GM19438 (cell line): ENCODE results near the gene MIEF2.

Source experiments
- ATAC-seq: cut with Tn5 transposase; IDR thresholded peaks from one replicate; pipeline ENCODE4 v1.9.1; 2021; ENCODE audit warnings: low read depth; ENCODE audit not compliant: unreplicated experiment

MIEF2 gene

DNA sequence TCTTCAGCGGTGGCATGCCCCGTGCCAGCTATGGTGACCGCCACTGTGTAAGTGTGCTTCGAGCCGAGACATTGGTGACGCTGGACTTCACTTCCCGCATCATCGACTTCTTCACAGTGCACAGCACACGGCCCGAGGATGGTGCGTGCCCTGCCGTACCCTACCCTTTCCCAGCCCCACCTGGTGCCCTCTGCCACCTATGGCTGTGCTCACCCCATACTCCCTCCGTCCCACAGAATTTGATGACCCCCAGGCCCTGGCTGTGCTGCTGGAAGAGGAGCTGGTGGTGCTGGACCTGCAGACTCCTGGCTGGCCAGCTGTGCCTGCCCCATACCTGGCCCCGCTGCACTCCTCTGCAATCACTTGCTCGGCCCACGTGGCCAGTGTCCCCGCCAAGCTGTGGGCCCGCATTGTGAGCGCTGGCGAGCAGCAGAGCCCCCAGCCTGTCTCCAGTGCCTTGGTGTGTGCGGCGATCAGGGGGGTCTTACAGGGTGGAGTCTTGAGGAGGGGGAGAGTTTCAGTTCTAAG is 25.5 kb upstream of the MIEF2 start:
- ATAC-seq = no peak

DNA sequence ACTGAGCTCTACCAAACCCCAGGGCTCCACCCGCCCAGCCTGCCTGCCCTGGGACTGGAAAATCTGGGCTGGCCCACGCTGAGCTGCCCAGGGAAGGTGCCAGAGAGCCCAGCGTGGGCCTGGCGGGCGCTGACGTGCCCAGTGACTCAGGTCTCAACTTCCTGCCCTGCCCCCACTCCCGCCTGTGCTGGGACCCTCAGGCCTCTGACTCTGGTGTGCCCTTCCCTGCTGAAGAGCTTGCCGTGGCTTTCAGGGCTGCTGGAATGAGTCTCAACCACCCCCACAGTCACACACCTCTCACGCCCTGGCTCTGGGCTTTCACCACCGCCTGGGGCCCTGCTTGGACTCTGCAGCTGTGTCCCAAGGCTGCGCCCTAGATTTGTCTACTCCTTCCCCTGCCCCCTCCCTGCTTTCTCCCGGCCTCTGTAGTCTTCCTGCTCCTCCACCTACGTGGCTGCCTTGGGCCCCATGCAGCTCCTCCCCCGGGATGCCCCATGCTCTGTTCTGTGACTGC is 24.7 kb upstream of the MIEF2 start:
- no peak for ATAC-seq

DNA sequence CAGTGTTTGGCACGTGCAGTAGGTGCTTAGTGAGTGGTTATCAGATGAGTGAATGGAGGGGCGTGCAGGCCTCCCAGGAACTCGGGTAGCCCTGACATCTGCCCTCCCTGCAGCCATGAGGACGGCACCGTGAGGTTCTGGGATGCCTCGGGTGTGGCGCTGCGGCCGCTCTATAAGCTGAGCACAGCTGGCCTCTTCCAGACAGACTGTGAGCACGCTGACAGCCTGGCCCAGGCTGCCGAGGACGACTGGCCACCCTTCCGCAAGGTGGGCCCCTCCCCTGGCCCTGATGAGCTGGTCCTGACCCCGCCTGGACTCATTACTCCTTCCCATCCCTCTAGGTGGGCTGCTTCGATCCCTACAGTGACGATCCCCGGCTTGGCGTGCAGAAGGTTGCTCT is 24.0 kb upstream of the MIEF2 start:
- no peak for ATAC-seq

DNA sequence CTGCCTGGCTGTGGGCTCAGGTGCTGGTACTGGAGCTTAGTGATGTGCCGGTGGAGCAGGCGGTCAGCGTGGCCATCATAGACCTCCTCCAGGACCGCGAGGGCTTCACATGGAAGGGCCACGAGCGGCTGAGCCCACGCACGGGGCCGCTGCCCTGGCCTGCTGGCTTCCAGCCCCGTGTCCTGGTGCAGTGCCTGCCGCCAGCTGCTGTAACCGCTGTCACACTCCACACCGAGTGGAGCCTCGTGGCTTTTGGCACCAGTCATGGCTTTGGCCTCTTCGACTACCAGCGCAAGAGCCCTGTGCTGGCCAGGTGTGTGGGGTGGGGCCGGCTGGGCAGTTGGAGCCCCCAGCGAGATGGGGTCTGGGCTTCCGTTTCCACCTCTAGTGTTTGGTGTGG is 23.0 kb upstream of the MIEF2 start:
- ATAC-seq = no peak

DNA sequence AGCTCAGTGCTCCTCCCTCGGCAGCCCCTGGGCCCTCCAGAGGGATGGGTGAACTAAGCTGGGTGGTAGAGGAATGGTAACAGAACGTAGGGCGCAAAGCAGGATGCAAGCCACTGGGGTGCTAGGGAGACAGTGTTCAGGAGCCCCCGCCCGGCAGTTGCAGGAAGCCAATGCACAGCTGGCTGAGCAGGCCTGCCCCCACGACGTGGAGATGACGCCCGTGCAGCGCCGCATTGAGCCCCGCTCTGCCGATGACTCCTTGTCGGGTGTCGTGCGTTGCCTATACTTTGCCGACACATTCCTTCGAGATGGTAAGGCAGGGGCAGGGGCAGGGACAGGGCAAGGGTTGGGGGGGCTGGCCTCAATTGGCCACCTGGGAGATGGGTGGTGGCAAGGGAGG is 22.2 kb upstream of the MIEF2 start:
- no peak for ATAC-seq

DNA sequence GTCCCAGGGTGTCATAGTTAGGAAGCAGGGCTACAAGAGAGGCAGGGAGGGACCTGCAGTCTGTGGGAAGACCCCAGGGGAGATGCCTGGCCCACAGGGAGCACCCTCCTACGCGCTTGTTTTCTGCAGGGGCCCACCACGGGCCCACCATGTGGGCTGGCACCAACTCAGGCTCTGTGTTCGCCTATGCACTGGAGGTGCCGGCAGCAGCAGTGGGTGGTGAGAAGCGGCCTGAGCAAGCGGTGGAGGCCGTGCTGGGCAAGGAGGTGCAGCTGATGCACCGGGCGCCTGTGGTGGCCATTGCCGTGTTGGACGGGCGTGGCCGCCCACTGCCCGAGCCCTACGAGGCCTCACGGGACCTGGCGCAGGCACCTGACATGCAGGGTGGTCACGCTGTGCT is 20.0 kb upstream of the MIEF2 start:
- ATAC-seq = no peak

DNA sequence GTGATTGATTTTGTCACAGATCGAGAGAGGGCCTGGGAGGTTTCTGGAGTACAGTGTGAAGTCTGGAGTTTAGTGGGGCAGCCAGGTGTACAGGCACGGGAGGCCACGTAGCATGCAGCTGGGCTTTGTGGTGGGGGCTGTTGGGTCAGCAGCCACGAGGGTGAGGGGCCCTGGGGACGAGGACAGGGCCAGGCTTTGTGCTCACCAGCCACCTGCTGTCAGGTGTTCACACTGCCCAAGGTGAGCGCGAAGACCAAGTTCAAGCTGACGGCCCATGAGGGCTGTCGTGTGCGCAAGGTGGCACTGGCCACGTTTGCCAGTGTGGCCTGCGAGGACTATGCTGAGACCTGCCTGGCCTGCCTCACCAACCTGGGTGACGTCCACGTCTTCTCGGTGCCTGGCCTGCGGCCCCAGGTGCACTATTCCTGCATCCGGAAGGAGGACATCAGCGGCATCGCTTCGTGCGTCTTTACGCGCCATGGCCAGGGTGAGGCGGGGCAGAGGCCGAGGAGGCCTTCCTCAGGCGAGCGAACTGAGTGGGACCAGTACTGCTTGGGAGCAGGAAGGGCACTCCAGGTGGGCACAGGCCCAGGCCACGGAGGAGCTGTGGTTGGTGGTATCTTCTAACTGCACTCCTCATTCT is 19.1 kb upstream of the MIEF2 start:
- no peak for ATAC-seq

DNA sequence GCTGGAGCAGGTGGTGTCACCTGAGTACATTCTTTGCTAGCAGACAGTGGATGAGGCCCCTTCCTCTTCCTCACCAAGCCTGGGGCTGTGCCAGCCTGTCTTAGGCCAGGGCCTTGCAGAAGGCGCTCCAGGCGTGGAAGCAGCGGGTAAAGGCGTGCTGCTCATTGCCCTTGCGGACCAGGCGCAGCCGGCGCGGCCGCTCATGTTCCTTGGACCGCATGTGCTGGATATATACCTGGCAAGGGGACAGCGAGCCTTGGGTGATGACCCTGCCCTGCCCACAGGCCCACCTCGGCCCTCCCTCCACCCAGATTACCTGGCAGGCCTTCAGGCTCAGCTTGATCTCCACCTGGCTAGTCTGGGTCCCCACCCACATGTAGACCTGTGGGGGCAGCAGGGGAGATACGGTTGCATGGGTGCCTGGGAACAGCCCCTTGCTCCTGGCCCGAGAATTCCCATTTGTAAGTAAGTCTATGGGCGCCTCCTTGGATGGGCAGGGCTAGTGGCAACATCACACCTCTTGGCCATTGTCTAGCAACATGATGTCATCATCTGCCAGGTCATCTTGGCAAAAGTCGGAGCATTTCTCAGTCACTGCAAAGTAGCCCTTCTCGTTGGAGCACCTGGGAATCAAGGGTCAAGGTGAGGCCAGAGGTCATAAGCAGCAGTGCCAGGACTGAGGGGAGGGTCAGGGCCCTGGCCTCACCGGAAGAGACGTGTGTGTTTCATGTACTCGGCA is 15.3 kb upstream of the MIEF2 start:
- no peak for ATAC-seq

DNA sequence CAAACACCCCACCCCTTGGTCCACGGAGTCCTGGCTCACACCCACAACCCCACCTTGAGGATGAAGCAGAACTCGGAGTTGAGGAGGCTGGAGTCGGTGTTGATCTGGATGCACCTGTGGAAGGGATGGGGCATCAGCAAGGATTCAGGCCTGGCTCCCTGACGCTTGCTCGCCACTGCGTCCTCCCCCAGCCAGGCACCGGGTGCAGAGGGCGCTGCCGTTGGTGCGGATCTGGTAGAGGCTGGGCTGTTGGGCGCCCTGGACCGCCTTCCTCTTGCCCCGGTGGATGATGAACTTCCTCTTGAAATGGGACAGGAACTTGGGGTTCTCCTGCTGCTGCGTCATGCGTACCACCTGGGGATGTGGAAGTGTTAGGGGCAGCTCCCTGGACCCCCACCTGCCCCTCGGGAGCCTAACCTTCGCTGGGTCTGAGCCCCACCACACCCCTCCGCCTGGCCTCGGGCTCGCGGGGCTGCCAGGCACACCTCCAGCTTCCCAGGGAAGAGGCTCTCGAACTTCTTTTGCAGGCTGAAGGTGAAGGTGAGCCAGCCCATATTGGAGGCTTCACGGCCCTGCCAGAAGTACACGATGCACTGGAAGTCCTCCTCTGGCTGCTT is 14.2 kb upstream of the MIEF2 start:
- ATAC-seq = no peak

DNA sequence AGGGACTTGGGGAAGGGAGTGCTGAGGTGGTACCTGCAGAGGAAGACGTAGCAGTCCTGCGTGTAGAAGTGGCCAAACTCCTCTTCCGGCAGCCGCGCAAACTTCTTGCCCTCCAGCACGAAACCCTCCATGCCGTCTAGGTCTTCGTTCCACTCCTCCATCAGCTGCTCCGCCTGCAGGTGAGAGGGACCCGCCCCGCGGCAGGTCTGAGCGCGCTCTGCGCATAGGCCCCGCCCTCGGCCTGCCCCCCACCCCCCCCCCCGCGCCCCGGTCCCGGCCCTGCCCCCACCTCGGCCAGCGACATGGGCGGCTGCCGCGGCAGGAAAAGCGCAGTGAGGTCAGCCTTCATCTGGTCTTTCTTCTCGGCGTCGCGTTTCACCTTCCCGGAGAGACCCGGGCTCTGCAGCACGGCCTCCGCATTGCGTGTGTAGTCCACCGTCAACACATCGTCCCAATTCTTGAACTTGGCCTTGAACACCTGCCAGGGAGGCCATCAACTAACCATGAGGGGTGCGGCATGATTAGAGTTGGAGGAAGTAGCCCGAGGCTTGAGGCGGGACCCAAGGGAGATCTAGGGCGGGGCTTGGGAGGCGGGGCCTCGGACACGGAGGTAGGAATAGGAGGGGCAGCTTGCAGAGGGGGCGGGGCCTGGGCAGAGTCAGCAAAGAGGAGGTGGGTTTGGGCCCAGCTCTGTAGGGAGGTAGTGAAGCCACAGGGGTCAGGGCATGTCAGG is 13.4 kb upstream of the MIEF2 start:
- ATAC-seq = no peak

DNA sequence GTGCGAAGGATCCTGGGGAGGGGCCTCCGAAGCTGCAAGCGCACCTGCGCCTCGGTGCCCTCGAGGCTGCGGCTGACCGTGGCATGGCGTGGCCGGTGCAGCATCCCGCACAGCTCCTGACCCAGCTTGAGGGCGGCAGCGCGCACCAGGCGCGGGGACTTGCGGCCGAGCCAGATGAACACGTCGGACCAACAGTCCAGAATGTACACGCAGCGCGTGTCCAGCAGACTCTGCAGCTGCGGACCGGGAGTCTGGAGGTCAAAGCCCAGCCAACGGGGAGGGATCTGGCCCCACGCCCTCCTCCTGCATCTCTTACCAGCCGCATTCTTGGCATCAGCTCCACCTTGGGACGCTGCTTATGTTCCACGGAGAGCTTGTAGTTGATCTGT is 12.9 kb upstream of the MIEF2 start:
- no peak for ATAC-seq

DNA sequence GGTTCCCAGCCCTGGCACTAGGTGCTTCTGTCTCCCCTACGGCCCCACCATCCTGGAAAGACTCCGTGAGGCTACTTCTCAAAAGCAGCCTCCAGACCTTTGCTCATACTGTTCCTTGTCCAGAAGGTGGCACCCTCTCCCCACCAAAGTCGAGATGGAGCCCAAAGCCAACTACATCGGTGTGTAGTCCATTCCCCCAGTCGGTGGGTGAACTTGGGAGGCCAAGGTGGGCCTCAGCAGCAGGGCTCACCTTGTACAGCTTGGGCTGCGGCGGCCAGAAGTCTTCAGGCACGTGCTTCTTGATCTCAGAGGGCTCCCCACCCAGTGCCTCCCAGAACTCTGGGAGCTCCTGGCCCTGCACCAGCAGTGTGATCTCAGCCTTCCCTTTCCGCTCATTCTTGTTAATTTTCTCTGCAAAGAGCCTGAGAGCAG is 12.1 kb upstream of the MIEF2 start:
- ATAC-seq = no peak

DNA sequence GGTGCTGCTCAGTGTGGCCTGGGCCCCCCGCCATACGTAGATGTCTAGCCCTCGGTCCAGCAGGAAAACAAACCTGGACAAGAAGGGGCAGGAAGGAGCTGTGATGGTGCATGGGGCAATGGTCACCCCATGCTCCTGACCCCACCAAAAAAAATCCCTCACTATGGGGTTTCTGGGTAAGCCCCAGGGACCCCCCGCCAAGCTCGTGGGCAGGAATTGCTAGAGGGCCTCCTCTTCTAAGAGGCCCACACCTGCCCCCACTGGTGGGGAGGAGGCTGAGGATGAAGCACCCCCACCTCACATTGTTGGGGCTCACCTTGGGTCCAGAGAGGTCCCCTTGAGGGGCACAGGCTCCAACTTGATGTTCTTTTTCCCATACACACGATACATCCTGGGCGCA is 11.7 kb upstream of the MIEF2 start:
- ATAC-seq = no peak

DNA sequence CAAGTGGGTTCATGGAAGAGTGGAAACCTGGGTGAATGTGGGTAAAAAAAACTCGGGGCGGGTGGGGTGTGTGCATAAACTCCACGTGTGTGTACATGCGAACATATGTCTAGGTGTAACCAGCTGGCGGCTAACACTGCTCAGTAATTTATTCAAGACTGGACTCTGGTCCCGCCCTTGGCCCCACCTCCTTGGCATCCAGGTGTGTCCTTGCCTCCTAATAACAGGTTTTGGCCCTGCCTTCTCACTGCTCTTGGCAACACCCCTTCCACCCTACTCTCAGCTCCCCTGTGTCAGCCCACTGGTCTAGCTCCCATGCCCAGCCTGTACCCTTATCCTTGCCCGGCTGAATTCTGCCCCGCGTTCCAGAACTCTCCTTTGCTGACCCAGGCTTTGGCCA is 10.2 kb upstream of the MIEF2 start:
- ATAC-seq = no peak

DNA sequence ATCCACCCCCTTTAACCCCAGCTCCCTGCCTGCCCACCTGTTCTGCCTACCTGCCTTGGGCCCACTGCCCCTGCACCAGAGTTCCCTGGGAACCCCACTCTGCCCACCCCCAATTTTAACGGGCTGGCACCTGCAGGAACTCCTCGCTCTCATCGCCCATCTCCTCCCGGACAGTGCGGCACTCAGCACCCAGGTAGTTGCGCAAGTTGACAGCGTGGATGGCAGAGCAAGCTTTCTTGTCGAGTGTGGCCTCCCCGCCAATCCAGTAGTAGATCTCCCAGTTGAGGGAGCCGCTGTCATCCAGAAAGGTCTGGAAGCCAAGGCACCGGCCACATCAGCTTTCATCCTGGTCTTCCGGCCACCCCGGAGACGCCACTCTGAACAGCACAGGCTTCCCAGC is 9.8 kb upstream of the MIEF2 start:
- ATAC-seq = no peak

DNA sequence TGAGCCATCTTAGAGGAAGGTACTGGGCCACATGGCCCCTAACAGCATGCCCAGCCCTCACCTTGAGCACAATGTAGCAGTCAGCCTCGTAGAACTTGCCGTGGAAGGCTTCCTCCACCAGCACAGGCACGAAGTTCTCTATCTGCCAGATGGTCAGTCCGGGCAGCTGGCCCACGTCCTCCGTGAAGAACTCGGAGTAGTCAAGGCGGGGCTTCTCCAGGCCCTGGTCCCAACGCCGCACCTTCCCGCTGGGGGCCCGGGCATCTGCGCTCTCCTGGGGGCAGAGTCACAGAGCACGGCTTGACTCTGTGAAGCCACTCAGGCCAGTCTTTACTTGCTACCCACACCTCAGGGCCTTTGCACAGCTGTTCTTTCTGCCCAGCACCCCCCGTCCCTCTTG is 9.3 kb upstream of the MIEF2 start:
- ATAC-seq = no peak

DNA sequence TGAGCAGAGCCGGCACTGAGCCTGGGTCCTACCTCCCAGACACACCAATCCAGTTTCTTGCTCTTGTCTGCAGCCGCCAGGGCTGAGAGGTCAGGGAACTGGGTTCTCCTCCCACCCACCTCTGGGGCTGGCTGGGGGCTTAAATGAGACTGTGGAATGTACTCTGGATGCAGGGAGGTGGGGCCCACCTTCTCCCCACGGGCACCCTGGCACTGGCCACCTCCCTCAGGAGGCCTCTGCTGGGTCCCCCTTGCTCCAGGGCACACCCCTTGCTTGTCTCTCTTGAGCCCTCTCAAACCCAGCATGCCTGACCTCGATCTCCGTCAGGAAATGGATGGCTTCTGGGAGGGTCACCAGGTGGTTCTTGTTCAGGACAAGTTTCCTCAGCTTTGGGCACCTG is 8.3 kb upstream of the MIEF2 start:
- ATAC-seq = no peak

DNA sequence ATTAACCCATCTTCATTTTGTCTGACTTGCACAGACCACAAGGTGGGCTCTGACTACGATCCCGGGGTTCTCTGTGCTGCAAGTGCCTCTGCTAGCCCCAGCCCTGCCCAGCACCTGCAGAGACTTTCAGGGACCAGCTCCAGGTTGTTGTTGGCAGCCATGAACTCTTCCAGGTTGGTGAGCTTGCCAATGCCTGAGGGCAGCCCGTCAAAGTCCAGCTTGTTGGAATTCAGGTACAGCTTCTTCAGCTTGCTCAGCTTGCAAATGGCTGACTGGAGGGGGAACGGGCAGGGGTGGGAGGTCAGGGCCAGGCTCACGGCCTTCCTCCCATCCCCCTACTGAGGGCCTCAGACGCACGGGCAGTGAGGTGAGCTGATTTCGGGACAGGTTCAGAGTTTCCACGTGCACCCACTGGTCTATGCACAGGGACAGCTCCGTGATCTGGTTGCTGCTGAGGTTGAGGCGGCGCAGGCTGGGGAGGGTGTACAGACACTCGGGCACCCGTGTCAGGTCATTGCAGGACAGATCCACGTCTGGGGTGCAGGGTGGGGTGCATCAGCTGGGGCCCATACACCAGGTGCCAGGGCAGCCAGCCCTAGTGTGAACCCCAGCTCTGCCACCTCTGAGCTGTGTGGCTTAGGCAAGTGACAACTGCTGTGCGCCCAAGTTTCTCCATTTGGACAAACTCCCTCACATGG is 7.1 kb upstream of the MIEF2 start:
- no peak for ATAC-seq

DNA sequence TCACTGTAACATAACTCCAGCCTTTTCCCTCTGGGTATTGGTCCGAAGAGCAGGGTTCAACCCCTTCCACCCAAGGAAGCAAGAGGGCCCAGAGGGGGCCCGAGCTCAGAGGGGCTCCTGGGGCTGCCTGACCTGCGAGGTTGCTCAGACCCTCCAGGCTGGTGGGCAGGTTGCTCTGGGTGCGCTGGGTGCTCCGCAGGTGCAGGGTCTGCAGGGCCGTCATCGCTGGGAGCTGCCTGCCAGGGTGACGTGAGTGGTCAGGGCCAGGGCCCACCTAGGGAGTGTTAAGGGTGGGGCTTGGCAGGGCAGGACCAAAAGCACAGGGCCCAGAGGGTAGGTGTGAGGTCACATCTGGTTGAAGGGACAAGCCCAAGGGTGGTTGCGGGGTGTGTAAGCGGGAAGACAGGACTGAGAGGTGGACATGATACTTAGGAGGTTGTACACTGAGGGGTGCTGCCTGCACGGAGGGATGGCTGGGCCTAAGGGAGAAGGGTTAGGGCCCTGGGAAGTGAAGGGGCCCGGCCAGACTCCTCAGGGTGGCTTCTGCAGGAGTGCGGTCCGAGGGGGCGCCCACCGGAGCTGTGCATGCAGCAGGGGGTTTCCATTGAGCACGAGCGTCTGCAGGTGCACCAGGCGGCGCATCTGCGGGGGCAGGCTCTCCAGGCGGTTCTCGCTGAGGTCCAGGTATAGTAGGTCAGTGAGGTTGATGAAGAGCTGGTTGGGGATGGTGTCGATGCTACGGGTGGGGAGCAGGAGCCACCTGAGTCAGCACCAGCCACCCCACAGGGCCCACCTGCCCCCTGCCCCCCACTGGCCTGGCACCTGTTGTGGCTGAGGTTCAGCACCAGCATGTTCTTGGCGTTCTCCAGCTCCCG is 6.3 kb upstream of the MIEF2 start:
- no peak for ATAC-seq
